ENCODE measurements around the gene SAFB.

SAFB gene

GRCh38 chr19:5651361-5651760 is 28.5 kb downstream of the SAFB start:
- Mint-ChIP-seq H3K4me3 (no peak overlapping the region), H3K4me1 (ENCODE audit: low read depth) (no peaks in the 10 kb centered on the region), H3K27me3 (no peaks in the 10 kb centered on the region), H3K9me3 (no peaks in the 10 kb centered on the region), H3K27ac (no peak overlapping the region), H3K36me3 (ENCODE audit: low read depth) (peaks cover 96% of the 10 kb centered on the region)
- intact Hi-C loops (cut with micrococcal nuclease), result no loop called here

GRCh38 chr19:5652261-5652660 is 29.4 kb downstream of the SAFB start:
- Mint-ChIP-seq H3K4me1 (ENCODE audit: low read depth) (no peaks in the 10 kb centered on the region), H3K36me3 (ENCODE audit: low read depth) (peaks cover 96% of the 10 kb centered on the region)
- intact Hi-C loops (cut with micrococcal nuclease), result no loop called here

GRCh38 chr19:5654931-5655330 is 32.0 kb downstream of the SAFB start:
- no peaks in the 10 kb centered on the region for H3K4me1 Mint-ChIP-seq (ENCODE audit: low read depth)
- H3K27me3 Mint-ChIP-seq, result no peaks in the 10 kb centered on the region
- intact Hi-C loops (cut with micrococcal nuclease), result no loop called here
- no peaks in the 10 kb centered on the region for H3K9me3 Mint-ChIP-seq
- no peak overlapping the region for H3K4me3 Mint-ChIP-seq
- H3K27ac Mint-ChIP-seq, result no peak overlapping the region
- peaks cover 100% of the 10 kb centered on the region for H3K36me3 Mint-ChIP-seq (ENCODE audit: low read depth)

More at GRCh38 chr19:5652261-5652660, 29.4 kb downstream of the SAFB start:
- H3K27me3 Mint-ChIP-seq, result no peaks in the 10 kb centered on the region
- no peak overlapping the region for H3K4me3 Mint-ChIP-seq
- H3K27ac Mint-ChIP-seq, result no peak overlapping the region
- no peaks in the 10 kb centered on the region for H3K9me3 Mint-ChIP-seq

- H3K27ac Mint-ChIP-seq, result no peak overlapping the region
- intact Hi-C loops (cut with micrococcal nuclease), result no loop called here
- H3K4me1 Mint-ChIP-seq (ENCODE audit: low read depth), result no peaks in the 10 kb centered on the region
- no peaks in the 10 kb centered on the region for H3K27me3 Mint-ChIP-seq
- H3K9me3 Mint-ChIP-seq, result no peaks in the 10 kb centered on the region
- H3K4me3 Mint-ChIP-seq, result no peak overlapping the region
- peaks cover 100% of the 10 kb centered on the region for H3K36me3 Mint-ChIP-seq (ENCODE audit: low read depth)
Measured at GRCh38 chr19:5655412-5655811, 32.5 kb downstream of the SAFB start.

GRCh38 chr19:5661483-5661882 is 38.6 kb downstream of the SAFB start:
- intact Hi-C loops (cut with micrococcal nuclease), result no loop called here
- Mint-ChIP-seq H3K27ac (no peak overlapping the region), H3K4me1 (ENCODE audit: low read depth) (no peaks in the 10 kb centered on the region), H3K9me3 (no peaks in the 10 kb centered on the region), H3K36me3 (ENCODE audit: low read depth) (peaks cover 100% of the 10 kb centered on the region), H3K4me3 (no peak overlapping the region), H3K27me3 (no peaks in the 10 kb centered on the region)

GRCh38 chr19:5663904-5664303 is 41.0 kb downstream of the SAFB start:
- H3K4me1 Mint-ChIP-seq (ENCODE audit: low read depth), result no peaks in the 10 kb centered on the region
- H3K4me3 Mint-ChIP-seq, result no peak overlapping the region
- H3K36me3 Mint-ChIP-seq (ENCODE audit: low read depth), result peaks cover 100% of the 10 kb centered on the region
- intact Hi-C loops (cut with micrococcal nuclease), result no loop called here
- H3K27ac Mint-ChIP-seq, result no peak overlapping the region
- H3K9me3 Mint-ChIP-seq, result no peaks in the 10 kb centered on the region
- no peaks in the 10 kb centered on the region for H3K27me3 Mint-ChIP-seq

- no peaks in the 10 kb centered on the region for H3K27me3 Mint-ChIP-seq
- H3K4me1 Mint-ChIP-seq (ENCODE audit: low read depth), result no peaks in the 10 kb centered on the region
- H3K9me3 Mint-ChIP-seq, result no peaks in the 10 kb centered on the region
- H3K27ac Mint-ChIP-seq, result no peak overlapping the region
- intact Hi-C loops (cut with micrococcal nuclease), result no loop called here
- H3K36me3 Mint-ChIP-seq (ENCODE audit: low read depth), result peaks cover 100% of the 10 kb centered on the region
- H3K4me3 Mint-ChIP-seq, result no peak overlapping the region
Measured at GRCh38 chr19:5664515-5664914, 41.6 kb downstream of the SAFB start.

- Mint-ChIP-seq H3K9me3 (no peaks in the 10 kb centered on the region), H3K27me3 (no peaks in the 10 kb centered on the region), H3K36me3 (ENCODE audit: low read depth) (peaks cover 100% of the 10 kb centered on the region), H3K4me3 (no peak overlapping the region), H3K4me1 (ENCODE audit: low read depth) (no peaks in the 10 kb centered on the region), H3K27ac (no peak overlapping the region)
- intact Hi-C loops (cut with micrococcal nuclease), result no loop called here
Measured at GRCh38 chr19:5665781-5666513, 43.1 kb downstream of the SAFB start.

- peaks cover 100% of the 10 kb centered on the region for H3K36me3 Mint-ChIP-seq (ENCODE audit: low read depth)
- no peaks in the 10 kb centered on the region for H3K27me3 Mint-ChIP-seq
- H3K9me3 Mint-ChIP-seq, result no peaks in the 10 kb centered on the region
- no peaks in the 10 kb centered on the region for H3K4me1 Mint-ChIP-seq (ENCODE audit: low read depth)
- intact Hi-C loops (cut with micrococcal nuclease), result no loop called here
- no peak overlapping the region for H3K4me3 Mint-ChIP-seq
- H3K27ac Mint-ChIP-seq, result no peak overlapping the region
Measured at GRCh38 chr19:5666921-5667610, 44.2 kb downstream of the SAFB start.

- no peaks in the 10 kb centered on the region for H3K27me3 Mint-ChIP-seq
- no peak overlapping the region for H3K4me3 Mint-ChIP-seq
- H3K27ac Mint-ChIP-seq, result no peak overlapping the region
- H3K9me3 Mint-ChIP-seq, result no peaks in the 10 kb centered on the region
- no peaks in the 10 kb centered on the region for H3K4me1 Mint-ChIP-seq (ENCODE audit: low read depth)
- intact Hi-C loops (cut with micrococcal nuclease), result no loop called here
- peaks cover 95% of the 10 kb centered on the region for H3K36me3 Mint-ChIP-seq (ENCODE audit: low read depth)
Measured at GRCh38 chr19:5667751-5668271, 44.9 kb downstream of the SAFB start.

- H3K27ac Mint-ChIP-seq, result no peak overlapping the region
Measured at GRCh38 chr19:5669212-5669611, 46.3 kb downstream of the SAFB start.

GRCh38 chr19:5671600-5671999 is 48.7 kb downstream of the SAFB start:
- Mint-ChIP-seq H3K4me3 (no peak overlapping the region), H3K27me3 (no peaks in the 10 kb centered on the region), H3K9me3 (no peaks in the 10 kb centered on the region), H3K36me3 (ENCODE audit: low read depth) (peaks cover 77% of the 10 kb centered on the region), H3K27ac (no peak overlapping the region), H3K4me1 (ENCODE audit: low read depth) (no peaks in the 10 kb centered on the region)
- intact Hi-C loops (cut with micrococcal nuclease), result no loop called here

More at GRCh38 chr19:5669212-5669611, 46.3 kb downstream of the SAFB start:
- H3K9me3 Mint-ChIP-seq, result no peaks in the 10 kb centered on the region
- H3K36me3 Mint-ChIP-seq (ENCODE audit: low read depth), result peaks cover 95% of the 10 kb centered on the region
- intact Hi-C loops (cut with micrococcal nuclease), result no loop called here
- no peak overlapping the region for H3K4me3 Mint-ChIP-seq
- no peaks in the 10 kb centered on the region for H3K4me1 Mint-ChIP-seq (ENCODE audit: low read depth)
- H3K27me3 Mint-ChIP-seq, result no peaks in the 10 kb centered on the region

- H3K9me3 Mint-ChIP-seq, result no peaks in the 10 kb centered on the region
- H3K4me3 Mint-ChIP-seq, result no peak overlapping the region
- H3K27me3 Mint-ChIP-seq, result no peaks in the 10 kb centered on the region
- no peaks in the 10 kb centered on the region for H3K4me1 Mint-ChIP-seq (ENCODE audit: low read depth)
- H3K27ac Mint-ChIP-seq, result no peak overlapping the region
- intact Hi-C loops (cut with micrococcal nuclease), result no loop called here
- H3K36me3 Mint-ChIP-seq (ENCODE audit: low read depth), result peaks cover 74% of the 10 kb centered on the region
Measured at GRCh38 chr19:5672708-5673459, 50.0 kb downstream of the SAFB start.

- Mint-ChIP-seq H3K9me3 (no peaks in the 10 kb centered on the region), H3K4me1 (ENCODE audit: low read depth) (no peaks in the 10 kb centered on the region), H3K36me3 (ENCODE audit: low read depth) (peaks cover 70% of the 10 kb centered on the region)
Measured at GRCh38 chr19:5673752-5674151, 50.9 kb downstream of the SAFB start.

More at GRCh38 chr19:5673752-5674151, 50.9 kb downstream of the SAFB start:
- intact Hi-C loops (cut with micrococcal nuclease), result no loop called here
- H3K27ac Mint-ChIP-seq, result no peak overlapping the region
- H3K4me3 Mint-ChIP-seq, result no peak overlapping the region
- no peaks in the 10 kb centered on the region for H3K27me3 Mint-ChIP-seq

Measured in dendritic cell treated with granulocyte-macrophage colony-stimulating factor and Interleukin-4, amounts not matched to agents 40 ng/mL and 50 ng/mL, for 4 days (primary cell).